Epidermal melanocyte (primary cell): ENCODE results near the gene RPUSD1.

Source experiments
- DNase-seq: peaks from one replicate; pipeline ENCODE4 v3.0.0; 2011; ENCODE audit warnings: low spot score; ENCODE audit not compliant: insufficient read length

The RPUSD1 gene

DNA sequence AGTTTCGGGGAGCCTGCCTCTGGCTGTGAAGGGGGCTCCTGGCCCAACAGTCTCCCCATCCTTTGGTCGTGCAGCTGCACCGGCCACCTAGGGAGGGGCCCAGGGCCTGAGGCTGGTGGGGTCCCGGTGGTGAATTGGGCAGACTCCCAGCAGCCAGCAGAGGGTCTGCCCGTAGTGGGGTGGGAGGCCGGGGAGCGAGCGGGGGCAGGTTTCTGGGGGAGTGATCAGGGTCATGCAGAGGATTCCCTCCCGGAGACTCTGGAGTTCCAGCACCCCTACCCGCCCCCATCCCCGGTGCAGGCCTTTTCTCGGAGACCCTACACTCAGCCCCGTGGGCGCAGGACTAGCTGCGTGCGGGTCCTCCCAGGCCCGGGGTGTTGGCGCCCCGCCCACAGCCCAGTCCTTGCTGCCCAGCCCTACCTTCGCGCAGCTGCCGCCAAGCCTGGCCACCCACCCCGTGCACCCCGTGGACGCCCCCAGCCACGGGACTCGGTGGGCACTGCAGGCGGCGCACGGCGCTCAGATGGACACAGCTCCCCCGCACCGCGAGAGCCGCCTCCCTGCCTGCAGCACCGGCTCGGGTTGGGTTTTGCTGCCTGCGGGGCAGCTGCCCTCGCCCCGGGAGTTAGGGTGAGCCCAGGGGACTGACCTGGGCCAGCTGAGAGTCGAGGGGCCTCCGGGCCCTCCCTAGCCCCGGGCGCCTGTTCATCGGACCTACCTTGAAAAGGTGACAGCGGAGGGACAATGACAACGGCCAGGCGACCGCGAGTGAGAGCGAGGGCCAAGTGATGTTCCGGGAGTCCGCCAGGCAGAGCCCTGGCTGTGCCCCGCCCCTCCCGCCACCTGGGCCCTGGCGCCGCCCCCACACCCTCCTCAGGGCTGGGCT, 12.0 kb upstream of the RPUSD1 start, which contains the start of gene GNG13:
Gene GNG13 (minus strand): TSS at position 787 of the 886 bp plus-strand sequence. CDS start 1,657 bp downstream, outside the sequence.
- DNase-seq = no peak

DNA sequence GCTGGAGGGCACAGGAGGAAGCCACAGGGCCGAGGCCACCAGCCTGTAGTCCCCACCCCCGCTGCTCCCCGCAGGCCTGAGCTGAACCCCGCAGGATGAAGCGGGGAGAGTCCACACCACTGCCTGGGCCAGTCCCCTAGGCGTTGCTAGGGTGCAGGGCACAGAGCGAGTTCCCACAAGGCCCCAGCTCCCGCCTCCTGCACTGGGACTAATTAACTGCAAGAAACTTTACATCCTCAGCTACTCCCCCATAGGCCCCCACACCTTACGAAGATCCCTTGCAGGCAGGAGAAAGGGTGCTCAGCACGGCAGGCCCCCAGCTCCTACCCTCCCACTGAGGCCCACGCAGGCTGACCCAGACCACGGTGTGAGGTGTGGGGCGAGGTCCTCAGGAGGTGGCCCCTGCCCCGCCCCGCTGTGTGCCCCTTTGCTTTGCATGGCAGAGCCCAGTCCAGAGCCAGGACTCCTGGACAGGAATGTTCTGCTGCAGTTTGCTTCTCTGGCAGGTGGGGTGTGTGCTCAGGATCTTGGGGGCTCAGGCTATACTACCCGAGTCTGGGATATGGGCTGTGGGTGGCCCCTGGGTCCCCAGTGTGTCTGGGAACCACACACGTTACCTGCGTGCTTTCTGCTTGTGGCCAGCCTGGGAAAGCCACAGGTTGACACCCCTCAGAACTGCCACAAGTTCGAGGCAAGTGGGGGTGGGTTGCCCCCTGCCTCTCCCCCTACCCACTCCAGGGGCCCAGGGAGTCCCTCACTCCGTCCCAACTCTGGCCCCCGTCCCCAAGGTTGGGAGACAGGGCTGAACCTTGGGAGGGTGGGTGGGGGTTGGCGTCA, 11.1 kb upstream of the RPUSD1 start:
- DNase-seq = no peak

DNA sequence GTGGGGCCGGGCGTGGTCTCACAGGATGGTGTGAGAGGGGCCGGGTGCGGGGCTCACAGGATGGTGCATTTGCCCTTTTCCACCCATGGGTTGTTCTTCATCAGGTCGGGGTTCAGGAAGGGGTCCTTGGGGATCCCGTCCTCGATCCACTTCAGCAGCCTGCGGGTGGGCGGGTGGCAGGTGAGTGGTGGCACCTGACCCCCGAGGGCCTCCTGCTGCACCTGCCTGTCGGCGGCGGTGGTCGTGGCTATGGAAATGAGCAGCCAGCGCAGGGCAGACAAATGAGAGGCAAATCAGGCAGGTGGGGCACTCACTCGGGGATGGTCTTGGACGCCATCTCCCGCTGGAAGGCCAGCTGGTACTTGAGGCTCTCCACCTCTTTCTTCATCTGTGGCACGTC, 10.5 kb upstream of the RPUSD1 start:
- no peak for DNase-seq

DNA sequence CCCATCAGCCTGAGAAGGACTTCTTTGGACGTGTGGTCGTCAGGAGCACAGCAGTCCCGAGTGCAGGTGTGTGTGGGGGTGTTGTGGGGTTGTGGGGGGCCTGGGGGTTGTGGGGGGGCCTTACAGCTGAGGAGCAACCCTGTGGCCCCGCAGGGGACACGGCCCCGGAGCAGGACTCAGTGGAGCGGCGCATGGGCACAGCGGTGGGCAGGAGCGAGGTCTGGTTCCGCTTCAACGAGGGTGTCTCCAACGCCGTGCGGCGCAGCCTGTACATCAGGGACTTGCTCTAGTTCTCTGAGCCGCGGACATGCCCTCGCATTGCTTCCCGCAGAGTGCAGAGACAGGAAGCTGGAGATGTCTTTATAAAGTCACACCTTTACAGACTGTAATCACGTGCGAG, 9.5 kb upstream of the RPUSD1 start:
- DNase-seq = no peak

DNA sequence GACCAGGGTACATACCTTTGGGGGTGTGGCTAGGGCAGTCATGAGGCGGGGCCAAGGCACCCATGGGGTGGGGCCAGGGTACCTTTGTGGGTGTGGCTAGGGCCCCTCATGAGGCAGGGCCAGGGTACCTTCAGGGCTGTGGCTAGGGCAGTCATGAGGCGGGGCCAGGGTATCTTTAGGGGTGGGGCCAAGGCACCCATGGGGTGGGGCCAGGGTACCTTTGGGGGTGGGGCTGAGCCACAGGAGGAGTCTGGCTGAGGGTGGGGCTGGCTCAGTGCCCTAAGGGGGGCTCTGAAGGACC, 8.9 kb upstream of the RPUSD1 start:
- DNase-seq = no peak

DNA sequence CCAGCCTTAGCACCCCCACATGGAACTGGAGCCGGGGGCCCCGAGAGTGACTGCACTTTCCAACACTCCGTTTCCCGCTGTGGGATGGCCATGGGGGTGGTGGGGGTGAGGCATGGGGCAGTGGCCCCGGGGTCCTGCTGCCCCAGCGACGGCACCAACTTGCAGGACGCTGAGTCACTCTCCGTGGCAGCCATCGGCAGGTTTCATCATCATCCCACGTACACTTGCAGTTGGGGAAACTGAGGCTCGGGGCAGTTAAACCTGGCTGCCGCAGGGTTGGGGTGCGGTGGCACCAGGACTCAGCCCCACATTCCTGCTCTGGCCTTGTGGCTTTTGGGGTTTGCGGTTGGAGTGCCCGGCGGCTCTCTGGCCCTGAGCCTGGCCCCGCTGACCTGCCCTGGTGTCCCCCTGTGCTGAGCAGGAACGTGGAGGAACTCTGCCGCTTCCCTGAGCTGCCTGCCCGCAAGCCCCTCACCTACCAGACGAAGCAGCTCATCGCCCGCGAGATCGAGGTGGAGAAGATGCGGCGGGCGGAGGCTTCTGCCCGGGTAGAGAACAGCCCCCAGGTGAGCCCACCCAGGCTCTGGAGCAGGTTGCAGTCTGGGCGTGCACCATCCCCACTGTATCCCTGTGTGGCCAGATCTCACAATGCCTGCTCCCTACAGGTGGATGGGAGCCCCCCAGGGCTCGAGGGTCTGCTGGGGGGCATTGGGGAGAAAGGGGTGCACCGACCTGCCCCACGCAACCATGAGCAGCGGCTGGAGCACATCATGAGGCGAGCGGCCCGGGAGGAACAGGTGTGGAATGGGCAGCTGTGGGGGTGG, 8.3 kb upstream of the RPUSD1 start:
- no peak for DNase-seq

DNA sequence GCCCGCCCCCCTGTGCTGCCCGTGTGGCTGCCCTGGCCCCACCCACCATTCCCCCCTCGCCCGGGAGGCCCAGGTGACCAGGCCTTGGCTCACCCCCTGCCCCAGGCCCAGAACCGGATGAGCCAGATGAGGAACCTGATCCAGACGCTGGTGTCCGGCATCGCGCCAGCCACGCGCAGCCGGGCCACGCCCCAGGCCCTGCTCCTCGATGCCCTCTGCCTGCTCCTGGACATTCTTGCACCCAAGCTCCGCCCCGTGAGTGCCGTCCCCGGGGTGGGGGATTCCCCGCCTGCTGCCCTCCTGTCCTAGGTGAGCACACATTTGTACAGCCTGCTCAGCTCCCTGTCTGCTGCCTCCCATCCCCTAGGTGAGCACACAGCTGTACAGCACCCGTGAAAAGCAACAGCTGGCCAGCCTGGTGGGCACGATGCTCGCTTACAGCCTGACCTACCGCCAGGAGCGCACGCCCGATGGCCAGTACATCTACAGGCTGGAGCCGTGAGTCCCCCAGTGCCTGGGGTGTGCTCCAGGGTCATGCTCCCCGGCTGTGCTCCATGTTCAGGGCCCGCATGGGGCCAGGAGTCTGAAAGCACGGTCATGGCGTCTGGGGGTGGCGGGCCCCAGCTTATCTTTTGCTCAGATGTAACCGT, 7.5 kb upstream of the RPUSD1 start:
- no peak for DNase-seq

DNA sequence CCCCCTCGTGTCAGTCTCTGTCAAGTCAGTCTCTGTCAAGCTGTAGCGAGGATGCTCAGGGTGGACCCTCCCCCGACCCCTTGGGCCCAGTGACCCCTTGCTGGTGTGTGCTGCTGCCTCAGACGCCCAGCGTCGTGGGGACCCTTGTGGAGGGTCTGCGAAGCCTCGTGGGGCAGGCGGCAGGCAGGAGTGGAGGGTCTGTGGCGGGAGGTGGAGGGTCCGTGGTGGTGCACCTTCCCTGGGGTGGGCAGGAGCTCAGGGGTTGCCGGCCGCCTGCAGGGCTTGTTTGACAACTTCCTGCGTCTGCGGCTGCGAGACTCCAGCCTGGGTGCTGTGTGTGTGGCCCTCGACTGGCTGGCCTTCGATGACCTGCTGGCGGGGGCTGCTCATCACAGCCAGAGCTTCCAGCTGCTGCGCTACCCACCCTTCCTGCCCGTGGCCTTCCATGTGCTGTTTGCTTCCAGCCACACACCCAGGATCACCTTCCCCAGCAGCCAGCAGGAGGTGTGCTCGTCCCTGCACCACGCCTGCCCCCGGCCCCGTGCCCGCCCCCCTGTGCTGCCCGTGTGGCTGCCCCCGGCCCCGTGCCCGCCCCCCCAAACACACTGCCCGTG, 6.8 kb upstream of the RPUSD1 start:
- DNase-seq = no peak

DNA sequence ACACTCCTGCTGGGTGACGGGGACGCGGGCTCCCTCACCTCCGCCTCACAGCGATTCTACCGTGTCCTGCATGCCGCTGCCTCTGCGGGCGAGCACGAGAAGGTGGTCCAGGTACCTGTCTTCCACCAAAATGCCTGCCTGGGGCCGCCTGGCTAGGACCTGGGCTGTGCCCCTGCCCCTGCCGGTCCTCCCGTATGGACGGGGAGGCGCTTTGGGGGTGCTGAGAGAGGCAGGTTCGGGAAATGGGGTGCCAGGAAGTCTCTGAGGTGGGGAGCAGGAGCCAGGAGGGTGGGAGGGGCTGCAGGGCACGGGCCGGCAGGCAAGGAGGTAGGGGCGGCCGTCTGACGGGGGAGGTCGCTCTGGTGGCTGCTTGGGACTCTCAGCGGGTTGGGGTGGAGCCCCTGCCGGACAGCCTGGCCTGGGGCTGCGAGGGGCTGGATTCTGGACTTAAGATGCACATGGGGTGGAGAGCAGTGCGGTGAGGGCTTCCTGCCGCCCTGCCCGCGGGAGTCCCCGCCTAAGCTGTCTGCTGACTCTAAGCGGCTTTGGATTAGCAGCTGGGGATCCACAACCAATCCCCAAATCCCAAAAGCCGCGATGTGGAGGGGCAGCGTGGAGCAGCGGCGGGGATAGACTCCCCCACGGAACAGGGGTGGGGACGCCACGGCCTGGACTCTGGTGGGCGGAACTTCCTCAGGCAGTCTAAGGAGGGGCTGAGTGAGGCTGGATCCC, 6.1 kb upstream of the RPUSD1 start:
- DNase-seq = no peak

DNA sequence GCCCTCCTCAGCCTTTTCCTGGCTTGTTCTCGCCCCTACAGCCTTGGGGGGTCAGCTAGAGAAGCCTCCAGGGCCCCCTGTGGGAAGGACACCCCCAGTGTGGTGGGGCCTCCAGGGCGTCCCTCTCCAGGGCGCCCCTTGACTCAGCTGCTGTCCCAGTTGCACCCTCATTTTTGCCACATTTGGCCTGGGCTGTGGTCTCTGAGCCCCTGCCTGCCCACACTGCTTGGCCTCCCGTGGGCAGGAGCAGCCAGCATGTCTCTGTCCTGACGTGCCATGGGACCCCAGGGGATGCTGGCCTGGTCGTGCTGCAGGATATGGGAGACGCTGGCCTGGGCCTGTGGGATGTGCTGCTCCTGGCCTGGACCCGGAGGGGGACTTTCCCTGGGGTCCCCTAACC, 5.2 kb upstream of the RPUSD1 start:
- DNase-seq = no peak

DNA sequence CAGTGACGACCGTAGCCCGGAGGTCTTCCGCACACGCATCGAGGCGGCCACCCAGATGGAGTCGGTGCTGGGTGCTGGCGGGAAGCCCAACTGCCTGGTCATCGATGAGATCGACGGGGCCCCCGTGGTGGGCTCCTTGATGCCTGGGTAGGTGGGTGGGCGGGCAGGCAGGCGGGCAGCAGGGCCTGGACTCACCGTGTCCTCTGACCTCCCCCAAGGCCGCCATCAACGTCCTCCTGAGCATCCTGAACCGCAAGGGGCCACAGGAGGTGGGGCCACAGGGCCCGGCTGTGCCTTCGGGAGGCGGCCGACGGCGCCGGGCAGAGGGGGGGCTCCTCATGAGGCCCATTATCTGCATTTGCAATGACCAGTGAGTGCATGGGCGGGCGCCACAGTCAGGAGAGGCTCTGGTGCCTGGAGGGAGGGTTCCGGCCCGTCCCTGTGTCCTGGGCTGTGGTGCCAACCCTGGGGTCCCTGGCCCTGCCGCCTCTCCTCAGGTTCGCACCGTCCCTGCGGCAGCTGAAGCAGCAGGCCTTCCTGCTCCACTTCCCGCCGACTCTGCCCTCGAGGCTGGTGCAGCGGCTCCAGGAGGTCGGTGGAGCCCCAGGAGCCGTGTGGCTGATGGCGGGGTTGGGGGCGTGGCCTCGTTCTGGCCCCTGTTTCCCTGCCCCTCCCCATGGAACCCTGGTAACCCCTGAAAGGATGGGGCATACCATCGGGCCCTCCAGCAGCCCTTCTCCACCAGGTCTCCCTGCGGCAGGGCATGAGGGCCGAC, 4.2 kb upstream of the RPUSD1 start:
- no peak for DNase-seq

DNA sequence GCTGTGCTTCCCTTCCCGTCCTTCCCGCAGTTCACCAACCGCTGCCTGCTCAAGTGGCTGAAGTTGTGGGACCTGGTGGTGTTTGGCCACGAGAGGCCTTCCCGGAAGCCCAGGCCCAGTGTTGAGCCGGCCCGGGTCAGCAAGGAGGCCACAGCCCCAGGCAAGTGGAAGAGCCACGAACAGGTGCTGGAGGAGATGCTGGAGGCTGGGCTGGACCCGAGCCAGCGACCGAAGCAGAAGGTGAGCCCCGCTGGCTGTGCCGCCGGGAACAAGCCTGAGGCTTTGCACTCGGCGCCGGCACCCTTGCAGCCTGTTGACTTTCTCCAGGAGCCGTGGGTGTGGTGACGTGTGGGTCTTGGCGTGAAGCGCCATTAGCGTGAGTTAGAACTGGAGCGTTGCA, 3.0 kb upstream of the RPUSD1 start:
- no peak for DNase-seq

DNA sequence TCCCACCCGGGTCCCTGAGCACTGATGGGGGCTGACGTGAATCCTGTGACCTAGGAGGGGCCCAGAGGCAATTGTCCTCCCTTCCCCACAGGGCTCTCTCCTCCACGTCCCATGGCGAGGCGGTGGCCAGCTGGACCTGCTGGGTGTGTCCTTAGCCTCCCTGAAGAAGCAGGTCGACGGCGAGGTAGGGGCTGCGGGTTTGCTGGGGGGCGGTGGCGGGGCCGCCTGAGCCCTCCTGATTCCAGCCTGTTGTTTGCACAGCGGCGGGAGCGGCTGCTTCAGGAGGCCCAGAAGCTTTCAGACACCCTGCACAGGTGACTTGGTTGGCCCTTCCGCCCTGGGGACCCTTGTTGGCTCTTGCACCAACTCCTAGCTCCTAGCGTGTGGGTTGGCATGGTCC, 1.9 kb upstream of the RPUSD1 start:
- DNase-seq = no peak

DNA sequence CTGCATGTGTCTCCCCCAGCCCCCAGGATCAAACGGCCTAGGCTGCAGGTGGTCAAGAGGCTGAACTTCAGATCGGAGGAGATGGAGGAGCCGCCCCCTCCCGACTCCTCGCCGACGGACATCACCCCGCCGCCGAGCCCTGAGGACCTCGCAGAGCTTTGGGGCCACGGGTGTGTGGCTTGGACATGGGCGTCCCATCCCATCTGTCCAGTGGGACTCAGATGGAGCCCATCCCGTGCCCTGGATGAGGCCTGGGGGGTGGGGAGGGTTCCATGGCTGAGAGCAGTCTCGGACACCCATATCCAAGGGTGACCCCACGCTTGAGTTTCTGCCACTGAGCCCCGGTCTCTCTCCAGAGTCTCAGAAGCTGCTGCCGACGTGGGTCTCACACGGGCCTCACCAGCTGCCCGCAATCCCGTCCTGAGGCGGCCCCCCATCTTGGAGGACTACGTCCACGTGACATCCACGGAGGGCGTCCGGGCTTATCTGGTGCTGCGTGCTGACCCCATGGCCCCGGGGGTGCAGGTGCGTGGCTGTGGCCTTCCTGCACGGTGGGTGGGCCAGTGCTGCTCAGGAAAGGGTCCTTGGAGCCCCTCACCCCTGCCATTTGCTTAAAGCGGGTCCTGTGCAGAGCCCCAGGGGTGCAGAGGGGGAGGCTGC, 1.1 kb upstream of the RPUSD1 start:
- no peak for DNase-seq

DNA sequence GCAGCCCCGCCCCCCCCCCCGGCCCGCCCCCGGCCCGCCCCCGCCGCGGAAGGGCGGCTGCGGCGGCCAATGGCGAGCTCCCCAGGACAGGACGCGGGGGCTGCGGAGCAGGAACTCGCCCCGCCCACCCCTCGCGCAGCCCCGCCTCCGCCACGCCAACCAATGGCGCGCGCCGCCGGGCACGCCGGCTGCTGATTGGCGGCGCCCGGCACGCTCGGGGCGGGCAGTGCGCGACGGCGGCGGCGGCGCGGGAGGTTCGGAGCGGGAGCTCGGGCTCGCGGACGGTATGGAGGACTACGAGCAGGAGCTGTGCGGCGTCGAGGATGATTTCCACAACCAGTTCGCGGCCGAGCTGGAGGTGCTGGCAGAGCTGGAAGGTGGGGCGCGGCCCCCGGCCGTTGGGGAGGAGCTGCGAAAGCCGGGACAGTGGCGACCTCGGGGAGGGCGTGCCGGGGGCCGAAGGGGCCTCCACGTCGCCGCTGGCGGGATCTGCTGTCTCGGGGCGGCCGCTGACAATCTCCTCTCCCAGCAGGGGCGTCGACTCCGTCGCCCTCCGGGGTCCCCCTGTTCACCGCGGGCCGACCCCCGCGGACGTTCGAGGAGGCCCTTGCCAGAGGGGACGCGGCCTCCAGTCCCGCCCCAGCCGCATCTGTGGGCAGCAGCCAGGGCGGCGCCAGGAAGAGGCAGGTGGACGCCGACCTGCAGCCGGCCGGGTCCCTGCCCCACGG, 382 bp upstream of the RPUSD1 start, which contains the start of gene CHTF18:
Gene CHTF18 (plus strand): TSS at position 222 of the 728 bp plus-strand sequence. CDS start 65 bp downstream, at position 287.
- DNase-seq = peak; percentile 100

DNA sequence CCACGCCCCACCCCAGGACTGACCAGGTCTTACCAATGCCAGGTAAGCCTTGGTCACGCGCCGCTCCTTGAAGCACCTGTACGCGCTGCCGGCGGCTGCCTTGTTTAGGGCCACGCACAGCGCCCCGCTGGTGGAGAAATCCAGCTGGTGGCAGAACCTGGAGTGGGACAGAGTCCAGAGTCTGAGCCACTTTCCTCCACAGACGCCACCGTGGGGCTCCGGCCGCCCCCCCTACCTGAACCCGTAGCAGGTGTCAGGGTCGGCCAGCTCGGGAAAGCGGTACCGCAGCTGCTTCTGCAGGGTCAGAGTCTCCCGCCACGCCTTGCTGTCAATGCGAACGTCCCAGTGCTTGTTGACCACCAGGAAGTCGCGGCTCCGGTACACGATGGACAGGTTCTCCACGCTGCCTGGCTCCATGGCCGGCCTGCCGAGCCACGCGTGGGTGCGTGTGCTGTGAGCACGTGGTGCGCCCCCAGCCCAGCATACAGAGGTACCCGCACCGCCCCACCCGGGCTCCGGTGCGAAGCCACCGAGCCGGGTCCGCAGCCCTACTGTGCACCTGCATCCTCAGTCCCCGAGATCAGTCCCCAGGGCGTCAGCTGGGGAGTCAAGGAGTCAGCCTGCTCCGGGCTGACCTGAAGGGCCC, 737 bp downstream of the RPUSD1 start:
- DNase-seq = no peak
